OCI-LY7 (cell line): Measurements from ENCODE around the gene ZBTB16. TPM values are rescaled to one million over a fixed set of nuclear protein-coding genes. Genes with fewer than 3 reads are reported as not detected.

Experiments used
- BruUV-seq: library from RNA; stranded (reverse); fragments of 400-500 nt; replicated peaks from 2 replicates; lab custom pipeline; 2021; lab: Mats Ljungman, UMichigan
- CTCF ChIA-PET: fragments of 300-600 bp; sonication (Branson Sonifier 250); formaldehyde crosslinking; loops from one replicate; lab custom pipeline; 2022; ENCODE audit warnings: antibody characterized with exemption; ENCODE audit not compliant: unreplicated experiment; lab: Charles Lee
- POLR2A ChIA-PET: fragments of 300-600 bp; sonication (Branson Sonifier 250); formaldehyde crosslinking; loops from one replicate; lab custom pipeline; 2022; ENCODE audit warnings: antibody characterized with exemption; lab: Charles Lee
- DNase-seq: peaks from one replicate; pipeline ENCODE4 v3.0.0-alpha.2; 2015; ENCODE audit warnings: low spot score
- H2AFZ ChIP-seq: fragments of 200-600 bp; sonication (generic), shearing (Covaris generic); 2 replicates; pipeline ENCODE4 v1.6.1; 2014; ENCODE audit warnings: mild to moderate bottlenecking, antibody characterized with exemption, low read length, moderate library complexity
- H3K27ac ChIP-seq: fragments of 200-600 bp; sonication (generic); 2 replicates; pipeline ENCODE4 v1.5.1; 2014; ENCODE audit warnings: mixed run types, low read depth, mild to moderate bottlenecking, moderate library complexity, low read length, inconsistent platforms; ENCODE audit not compliant: poor library complexity, severe bottlenecking
- H3K36me3 ChIP-seq: fragments of 200-600 bp; sonication (generic); 2 replicates; pipeline ENCODE4 v1.6.1; 2014; ENCODE audit warnings: mild to moderate bottlenecking, antibody characterized with exemption, low read length, moderate library complexity, mixed read lengths; ENCODE audit not compliant: insufficient read depth
- H3K4me1 ChIP-seq: fragments of 200-600 bp; sonication (generic); 2 replicates; pipeline ENCODE4 v1.5.1; 2014; ENCODE audit warnings: mild to moderate bottlenecking, low read length; ENCODE audit not compliant: insufficient read depth, poor library complexity, severe bottlenecking
- H3K4me2 ChIP-seq: fragments of 200-600 bp; sonication (generic); 2 replicates; pipeline ENCODE4 v1.6.1; 2014; ENCODE audit warnings: mild to moderate bottlenecking, low read length
- H3K4me3 ChIP-seq: fragments of 200-600 bp; sonication (generic); 2 replicates; pipeline ENCODE4 v1.5.1; 2014; ENCODE audit warnings: mild to moderate bottlenecking, low read depth, low read length; ENCODE audit not compliant: poor library complexity, severe bottlenecking
- H3K79me2 ChIP-seq: fragments of 200-600 bp; sonication (generic); 2 replicates; pipeline ENCODE4 v1.6.1; 2016; ENCODE audit warnings: low read depth, mild to moderate bottlenecking, low read length, moderate library complexity, mixed read lengths; ENCODE audit not compliant: insufficient read depth
- H3K9me2 ChIP-seq: fragments of 200-600 bp; sonication (generic); 2 replicates; pipeline ENCODE4 v1.6.1; 2016; ENCODE audit warnings: mild to moderate bottlenecking, low read length, mixed read lengths; ENCODE audit not compliant: insufficient read depth
- H3K9me3 ChIP-seq: fragments of 200-600 bp; sonication (generic); 2 replicates; pipeline ENCODE4 v1.6.1; 2014; ENCODE audit warnings: mild to moderate bottlenecking, mixed run types, low read length, mixed read lengths
- H4K20me1 ChIP-seq: fragments of 200-600 bp; sonication (generic); 2 replicates; pipeline ENCODE4 v1.6.1; 2014; ENCODE audit warnings: mild to moderate bottlenecking, antibody characterized with exemption, low read length, moderate library complexity, mixed read lengths; ENCODE audit not compliant: insufficient read depth
- CTCF ChIP-seq: fragments of 200-600 bp; sonication (generic); conservative IDR thresholded peaks from 2 replicates; pipeline ENCODE4 v1.5.1; 2014; ENCODE audit warnings: mild to moderate bottlenecking, antibody characterized with exemption, low read length, moderate library complexity, mixed read lengths
- EZH2phosphoT487 ChIP-seq: fragments of 200-600 bp; sonication (generic); IDR thresholded peaks from 2 replicates; pipeline ENCODE4 v1.6.1; 2018; ENCODE audit warnings: low read depth, borderline replicate concordance, mild to moderate bottlenecking, mixed run types, antibody characterized with exemption, low read length, moderate library complexity, mixed read lengths
- intact Hi-C: fragments of 100-400 bp; cut with micrococcal nuclease; formaldehyde crosslinking; loops from one replicate; pipeline ENCODE4 v1.10.0; 2022; ENCODE audit not compliant: unreplicated experiment
- total RNA-seq, 2 experiments: library from RNA; depleted of rRNA in 1 of 2; stranded (reverse); fragments of >200 nt in 1 of 2; shearing (Covaris generic) in 1 of 2; gene quantifications; 2 replicates each; pipeline ENCODE4 v1.2.3, GENCODE V29; 2014 to 2022

ZBTB16 gene
- total RNA-seq, 2 experiments from 2014 or later: not detected

GRCh38 chr11:114260483-114260882, 201.0 kb downstream of the ZBTB16 start:
- TF ChIP-seq EZH2phosphoT487: no peak
- TF ChIP-seq CTCF: no peak
- Histone ChIP-seq H3K9me2 (no peaks in the 10 kb centered on the region), H3K4me3 (no peak overlapping the region), H3K79me2 (no peaks in the 10 kb centered on the region), H2AFZ (no peak overlapping the region; the same call in 1 of the 2 replicates), H3K9me3 (no peaks in the 10 kb centered on the region), H3K36me3 (no peaks in the 10 kb centered on the region), H3K4me1 (peaks cover 10% of the 10 kb centered on the region), H3K27ac (no peak overlapping the region), H3K4me2 (no peak overlapping the region), H4K20me1 (no peaks in the 10 kb centered on the region)
- intact Hi-C loops: loop anchor here (2.0 to 5.0 kb wide), 4 partner anchors 78 to 453 kb away; no protein-coding TSS in a partner anchor
- CTCF ChIA-PET: interaction anchor here (1.3 kb wide), 1 partner anchor 267 kb away, joined by 4 read pairs; no protein-coding TSS in a partner anchor
- BruUV-seq: no TSS peak
- POLR2A ChIA-PET: interaction anchor here (0.6 kb wide), 1 partner anchor 101 kb away, joined by 6 read pairs; no protein-coding TSS in a partner anchor
- no peak for DNase-seq

GRCh38 chr11:114261791-114262190, 202.3 kb downstream of the ZBTB16 start:
- Histone ChIP-seq H3K4me1 (peaks cover 10% of the 10 kb centered on the region), H3K9me2 (no peaks in the 10 kb centered on the region), H2AFZ (no peak overlapping the region), H3K79me2 (no peaks in the 10 kb centered on the region), H3K4me2 (no peak overlapping the region), H3K9me3 (no peaks in the 10 kb centered on the region), H3K4me3 (no peak overlapping the region), H4K20me1 (no peaks in the 10 kb centered on the region), H3K27ac (no peak overlapping the region), H3K36me3 (no peaks in the 10 kb centered on the region)
- intact Hi-C loops: loop anchor here (1.0 to 5.0 kb wide), 7 partner anchors 79 to 957 kb away; no protein-coding TSS in a partner anchor
- ChIA-PET CTCF (no interaction called here), POLR2A (interaction anchor here (0.9 to 1.3 kb wide), 2 partner anchors 82 to 283 kb away, joined by 3 to 5 read pairs; no protein-coding TSS in a partner anchor)
- no peak for DNase-seq
- BruUV-seq: no TSS peak
- TF ChIP-seq CTCF (no peak), EZH2phosphoT487 (no peak)
